Measurements from ENCODE around the gene PLCD4. TPM values are rescaled to one million over a fixed set of nuclear protein-coding genes. Genes with fewer than 3 reads are reported as not detected.

Gene PLCD4
- 6.1 and 7.6 TPM in 2 replicates for total RNA-seq

GRCh38 chr2:218607436-218608115, at the start of gene PLCD4:
Gene PLCD4, plus strand, starts transcription at chr2:218607899. Its CDS starts 7,841 bp downstream, at chr2:218615740.

GRCh38 chr2:218568190-218569037, 39.3 kb upstream of the PLCD4 start, which contains the start of the genes CNOT9 and USP37:
Gene CNOT9, plus strand, starts transcription at chr2:218568839. Its CDS starts 116 bp downstream, at chr2:218568955.
Gene USP37, minus strand, starts transcription at chr2:218568351. Its CDS starts 9,698 bp downstream, at chr2:218558653.

GRCh38 chr2:218659258-218659987, 51.7 kb downstream of the PLCD4 start, which contains the start of the genes BCS1L and ZNF142:
Gene BCS1L, plus strand, starts transcription at chr2:218659683. Its CDS starts 1,305 bp downstream, at chr2:218660988.
Gene ZNF142, minus strand, starts transcription at chr2:218659623. Its CDS starts 3,194 bp downstream, at chr2:218656429.

GRCh38 chr2:218671654-218672566, 64.2 kb downstream of the PLCD4 start, which contains the start of the genes RNF25 and STK36:
Gene RNF25, minus strand, starts transcription at chr2:218672002. Its CDS starts 32 bp downstream, at chr2:218671970.
Gene STK36, plus strand, starts transcription at chr2:218672086. Its CDS starts 744 bp downstream, at chr2:218672830.

Other genes with a start within 250 kb of the PLCD4 start
- gene SLC11A1, start 225.6 kb upstream of the PLCD4 start, total RNA-seq = 0.16 and 0.26 TPM in 2 replicates
- gene CTDSP1, start 208.0 kb upstream of the PLCD4 start, total RNA-seq = 45.2 and 51.8 TPM in 2 replicates
- gene VIL1, start 188.8 kb upstream of the PLCD4 start, total RNA-seq = not detected in 2 replicates
- gene USP37, start 39.5 kb upstream of the PLCD4 start, total RNA-seq = 3.8 and 6.6 TPM in 2 replicates
- 22.2 and 23.9 TPM in 2 replicates for gene CNOT9, start 39.1 kb upstream of the PLCD4 start, total RNA-seq
- 3.4 and 4.6 TPM in 2 replicates for gene ZNF142, start 51.7 kb downstream of the PLCD4 start, total RNA-seq
- 27.9 and 36.4 TPM in 2 replicates for gene BCS1L, start 51.8 kb downstream of the PLCD4 start, total RNA-seq
- gene RNF25, start 64.1 kb downstream of the PLCD4 start, total RNA-seq = 27.4 and 31.3 TPM in 2 replicates
- 16.2 and 25.9 TPM in 2 replicates for gene STK36, start 64.2 kb downstream of the PLCD4 start, total RNA-seq
- 4.1 TPM in 2 replicates for gene TTLL4, start 102.9 kb downstream of the PLCD4 start, total RNA-seq
- gene CYP27A1, start 174.2 kb downstream of the PLCD4 start, total RNA-seq = 26.2 and 36.0 TPM in 2 replicates
- not detected in 2 replicates for gene PRKAG3, start 223.9 kb downstream of the PLCD4 start, total RNA-seq

Measured in bronchial smooth muscle cell (primary cell).